Stimulated activated CD8-positive, alpha-beta memory T cell treated with anti-CD3 and anti-CD28 coated beads, Interleukin-4, amount 100 ng/mL, for 4 hours (primary cell): ENCODE data around the gene TAL1.

Experiments
- DNase-seq, 2 donors: peaks; one replicate each; pipeline ENCODE4 v3.0.0-alpha.2; 2020; ENCODE audit warnings: low read depth in 2 of 2, low spot score in 1 of 2

Gene TAL1

DNA sequence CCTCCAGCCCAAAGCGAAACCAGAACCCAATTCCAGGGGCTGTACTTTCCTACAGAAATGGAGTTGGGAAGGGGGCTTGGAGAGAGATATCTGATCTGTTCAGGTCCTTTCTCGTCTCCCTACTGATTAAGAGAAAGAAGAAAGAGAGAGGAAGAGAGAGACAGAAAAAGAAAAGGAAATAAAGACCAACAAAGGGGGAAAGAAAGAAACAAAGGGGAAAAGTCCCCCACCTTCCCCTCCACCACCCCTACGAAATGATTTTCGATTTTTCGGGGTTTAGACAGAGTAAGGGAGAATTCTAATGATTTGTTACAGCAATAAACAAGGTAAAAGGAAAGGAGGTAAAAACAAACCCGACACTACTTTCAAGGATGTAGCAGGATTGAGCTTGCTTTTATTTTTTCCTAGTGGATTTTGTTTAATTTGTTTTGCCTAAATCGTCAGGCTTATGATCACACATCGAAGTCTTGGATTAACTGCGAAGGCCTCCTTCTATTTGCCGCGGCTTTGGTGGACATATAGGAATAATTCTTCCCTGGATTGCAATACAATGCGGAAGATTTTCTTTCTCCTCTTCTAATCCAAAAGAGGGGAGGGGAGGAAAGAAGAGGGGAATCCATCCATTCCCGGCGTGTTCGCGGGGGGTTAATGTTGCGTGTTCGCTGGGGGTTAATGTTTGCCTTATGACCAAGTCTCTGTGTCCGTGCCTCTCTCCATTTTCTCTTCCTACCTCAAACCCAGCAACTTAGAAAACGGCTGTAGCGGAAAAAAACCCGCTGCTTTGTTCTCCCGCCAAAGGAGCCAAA is 1.9 kb downstream of the TAL1 start:
- no peak for DNase-seq

DNA sequence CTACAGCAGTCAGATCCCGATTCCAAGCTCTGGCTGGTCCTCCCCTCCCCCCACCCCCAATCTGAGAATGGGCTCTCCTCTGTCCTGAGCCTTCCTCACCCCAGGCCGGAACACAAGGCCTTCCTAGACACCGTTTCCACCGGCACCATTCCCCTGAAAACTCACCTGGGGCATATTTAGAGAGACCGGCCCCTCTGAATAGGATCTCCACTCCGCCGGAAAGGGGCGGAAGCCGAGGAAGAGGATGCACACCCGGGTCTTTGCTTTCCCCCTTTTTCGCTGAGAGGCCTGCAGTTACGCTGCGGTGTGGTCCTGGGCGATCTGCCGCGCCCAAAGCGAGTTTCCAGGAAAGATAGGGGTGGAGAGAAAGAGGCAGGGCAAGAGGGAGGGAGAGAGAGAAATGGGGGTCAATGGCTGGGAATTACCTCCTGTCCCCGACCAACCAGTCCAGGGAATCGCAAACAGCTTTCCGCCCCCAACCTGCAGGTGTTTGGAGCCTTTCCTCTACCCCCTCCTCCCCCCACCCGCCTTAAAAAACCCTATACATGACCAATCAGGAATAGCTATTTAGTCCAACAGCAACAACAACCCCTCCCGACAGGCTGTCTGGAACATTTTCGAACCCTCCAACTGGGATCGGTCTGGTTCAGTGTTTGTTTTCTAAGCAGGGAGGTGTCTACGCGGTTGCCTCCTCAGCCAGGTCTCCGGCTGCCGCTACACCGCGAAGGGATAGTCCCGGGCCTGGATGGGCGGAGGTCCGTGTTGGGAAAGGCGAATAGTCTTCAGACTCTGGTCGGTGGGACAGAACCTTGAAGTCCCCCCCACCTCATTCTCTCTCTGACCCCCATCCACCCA is 2.8 kb downstream of the TAL1 start:
- DNase-seq, result no peak

DNA sequence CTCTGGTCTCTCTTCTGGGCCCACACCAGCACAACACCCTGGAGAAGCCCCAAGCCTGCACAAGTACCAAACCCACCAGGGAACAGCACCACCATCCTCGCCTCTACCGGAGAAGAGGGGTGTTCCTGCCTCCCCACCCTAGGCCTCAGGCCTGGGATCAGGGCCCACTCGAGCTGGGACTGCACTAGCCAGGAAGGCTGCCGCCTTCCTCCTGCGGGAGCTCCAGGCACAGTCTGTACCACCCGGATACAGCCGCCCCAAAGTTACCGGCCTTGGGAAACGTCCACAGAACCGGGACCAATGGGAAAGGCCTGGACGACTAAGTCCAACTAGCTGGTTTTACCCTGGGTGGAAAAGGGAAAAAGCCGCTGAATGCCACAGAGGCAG is 3.4 kb downstream of the TAL1 start:
- DNase-seq, result no peak

DNA sequence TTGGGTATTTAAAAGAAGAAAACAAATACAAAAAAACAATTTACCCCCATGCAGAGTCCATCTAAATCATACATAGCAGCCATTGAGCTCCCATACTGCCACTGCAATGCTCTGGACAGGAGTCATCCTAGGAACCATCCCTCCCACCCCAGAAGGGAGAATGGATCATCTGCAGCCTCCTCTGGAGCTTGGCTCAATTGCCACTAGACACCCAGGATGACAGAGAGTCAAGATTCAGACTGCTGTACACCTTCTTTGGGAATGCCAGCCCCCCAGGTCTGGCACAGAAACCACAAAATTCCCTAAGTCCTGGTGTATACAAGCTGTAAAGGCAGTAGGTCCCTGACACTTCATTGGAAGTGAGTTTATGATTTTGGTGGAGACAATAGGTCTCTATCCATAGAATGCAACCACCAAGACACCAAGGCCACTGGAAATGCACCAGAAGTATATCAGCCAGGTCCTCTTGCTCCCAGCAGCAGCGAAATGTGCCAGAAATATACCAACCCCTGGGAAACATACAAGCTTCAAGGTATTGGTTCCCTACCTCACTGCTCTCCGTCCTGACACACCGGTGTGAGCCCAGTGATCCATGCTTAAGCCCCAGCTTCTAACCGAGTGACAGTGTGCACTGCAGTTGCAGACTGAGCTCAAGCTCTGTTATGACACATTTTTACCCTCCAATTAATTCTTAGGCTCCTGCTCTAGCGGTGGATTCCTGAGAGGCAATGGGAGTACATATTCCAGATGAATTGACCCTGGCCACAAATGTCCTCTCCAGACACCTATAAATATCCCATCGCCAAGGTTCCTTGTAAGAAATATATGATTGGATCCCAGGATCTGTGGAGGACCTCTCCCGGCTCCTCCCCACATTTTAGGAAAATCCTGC is 4.4 kb downstream of the TAL1 start:
- DNase-seq, result no peak

DNA sequence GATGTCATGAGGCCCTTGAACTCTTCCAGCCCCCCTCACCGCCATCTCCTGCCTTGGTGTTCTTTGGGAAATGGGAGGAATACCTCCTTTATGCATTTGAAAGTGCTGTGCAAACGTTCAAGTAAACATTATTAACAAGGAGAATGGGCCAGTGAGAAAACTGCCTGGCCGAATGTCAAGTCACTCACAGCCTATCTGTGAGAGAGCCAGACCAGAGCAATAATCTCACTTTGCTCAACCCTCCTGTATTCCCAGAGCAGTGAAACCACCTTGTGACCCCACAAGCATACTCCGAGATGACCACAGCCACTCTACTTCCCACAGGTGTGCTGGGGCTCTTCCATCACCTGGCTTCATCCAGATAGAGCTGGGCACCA is 5.2 kb downstream of the TAL1 start:
- no peak for DNase-seq

DNA sequence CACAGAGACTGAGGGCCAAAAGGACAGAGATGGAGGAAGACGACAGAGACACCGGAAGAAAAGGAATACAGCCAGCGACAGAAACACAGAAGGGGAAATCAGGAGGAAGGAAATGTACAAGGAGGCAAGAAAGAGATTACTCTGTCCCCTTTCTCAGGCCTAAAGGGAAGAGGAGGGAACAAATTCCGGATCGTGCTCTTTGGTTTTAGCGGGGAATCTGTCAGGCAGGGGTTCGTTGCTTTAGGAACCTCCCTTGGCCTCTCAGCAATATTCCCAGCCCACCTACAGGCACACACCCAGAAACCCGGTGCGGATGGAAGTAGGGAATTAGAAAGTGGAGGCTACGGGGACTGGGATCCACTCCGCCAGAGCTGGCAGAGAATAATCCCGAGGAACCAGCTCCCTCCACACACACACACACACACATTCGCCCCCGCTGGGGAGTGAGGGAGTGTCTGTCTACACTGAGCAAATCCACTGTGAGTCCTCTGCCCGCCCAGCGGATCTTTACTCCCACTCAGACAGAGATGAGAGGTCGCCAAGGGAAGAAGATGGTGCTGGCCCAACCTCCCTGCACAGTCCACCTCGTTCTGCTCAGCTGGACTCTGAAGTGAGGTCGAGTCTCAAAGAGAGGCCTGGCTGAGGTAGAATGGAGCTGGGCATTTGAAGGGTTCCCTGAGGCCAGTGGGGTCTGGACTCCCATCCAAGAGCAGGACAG is 5.7 kb downstream of the TAL1 start:
- no peak for DNase-seq

DNA sequence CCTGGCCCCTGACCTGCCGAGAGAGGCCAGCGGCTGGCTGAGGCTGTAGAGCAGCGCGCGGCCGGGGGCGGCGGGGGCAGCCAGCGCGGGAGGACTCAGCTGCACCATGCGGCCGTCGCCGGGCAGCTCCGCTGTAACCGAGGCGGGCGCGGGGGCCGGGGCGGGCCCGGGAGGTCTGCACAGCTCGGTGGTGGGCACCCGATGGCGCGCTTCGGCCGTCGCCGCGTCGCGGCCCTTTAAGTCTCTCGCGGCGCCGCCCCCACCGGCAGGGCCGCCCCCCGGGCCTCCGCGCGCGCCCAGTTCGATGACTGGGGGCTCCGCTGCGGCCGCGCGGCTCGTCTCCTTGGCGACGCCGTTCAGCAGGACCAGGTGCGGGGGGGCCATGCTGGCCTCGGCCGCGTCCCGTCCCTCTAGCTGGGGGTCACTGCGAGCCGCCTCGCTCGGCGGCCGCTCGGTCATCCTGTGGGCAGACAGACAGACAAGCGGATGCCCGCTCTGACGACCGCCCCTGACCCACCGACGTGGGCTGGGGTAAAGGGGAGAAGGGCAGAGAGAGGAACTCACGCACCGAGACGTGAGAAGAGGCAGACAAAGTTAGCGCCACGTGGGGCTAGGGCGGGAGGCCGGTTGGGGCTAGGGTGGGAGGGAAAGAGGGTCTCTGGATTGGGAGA is 6.5 kb downstream of the TAL1 start:
- DNase-seq, result no peak

DNA sequence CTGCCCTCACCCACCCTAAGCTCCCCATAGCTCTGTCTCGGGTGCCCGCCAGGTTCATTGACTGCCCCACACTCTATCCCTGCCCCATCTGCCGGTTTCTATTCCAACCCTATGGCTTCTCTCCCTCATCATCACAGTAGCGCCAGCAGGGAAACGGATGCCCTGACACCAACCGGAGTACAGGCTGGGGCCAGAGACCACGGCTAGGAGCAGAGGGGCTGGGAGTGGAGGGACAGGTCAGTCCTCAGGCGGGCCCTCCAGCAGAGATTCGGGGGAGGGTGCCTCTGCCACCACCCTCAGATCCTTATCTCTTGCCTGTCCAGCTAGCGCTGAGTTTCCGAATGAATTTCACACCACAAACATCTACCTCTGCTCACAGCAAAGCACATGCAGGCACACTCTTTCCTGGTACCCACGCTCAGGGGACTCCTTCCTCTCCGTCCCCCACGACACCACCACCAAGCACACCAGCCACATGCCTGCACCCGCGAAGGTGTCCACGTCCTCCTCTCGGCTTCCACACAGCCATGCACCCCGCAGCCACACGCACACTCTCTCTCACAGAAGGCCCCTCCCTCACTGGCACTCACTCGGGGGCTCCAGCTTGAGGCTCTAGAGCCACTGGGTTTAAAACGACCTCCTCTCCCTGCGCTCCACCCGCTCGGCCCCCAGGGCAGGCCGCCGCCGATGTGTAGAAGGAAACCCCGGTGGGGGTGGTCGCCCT is 7.2 kb downstream of the TAL1 start:
- DNase-seq, result no peak

DNA sequence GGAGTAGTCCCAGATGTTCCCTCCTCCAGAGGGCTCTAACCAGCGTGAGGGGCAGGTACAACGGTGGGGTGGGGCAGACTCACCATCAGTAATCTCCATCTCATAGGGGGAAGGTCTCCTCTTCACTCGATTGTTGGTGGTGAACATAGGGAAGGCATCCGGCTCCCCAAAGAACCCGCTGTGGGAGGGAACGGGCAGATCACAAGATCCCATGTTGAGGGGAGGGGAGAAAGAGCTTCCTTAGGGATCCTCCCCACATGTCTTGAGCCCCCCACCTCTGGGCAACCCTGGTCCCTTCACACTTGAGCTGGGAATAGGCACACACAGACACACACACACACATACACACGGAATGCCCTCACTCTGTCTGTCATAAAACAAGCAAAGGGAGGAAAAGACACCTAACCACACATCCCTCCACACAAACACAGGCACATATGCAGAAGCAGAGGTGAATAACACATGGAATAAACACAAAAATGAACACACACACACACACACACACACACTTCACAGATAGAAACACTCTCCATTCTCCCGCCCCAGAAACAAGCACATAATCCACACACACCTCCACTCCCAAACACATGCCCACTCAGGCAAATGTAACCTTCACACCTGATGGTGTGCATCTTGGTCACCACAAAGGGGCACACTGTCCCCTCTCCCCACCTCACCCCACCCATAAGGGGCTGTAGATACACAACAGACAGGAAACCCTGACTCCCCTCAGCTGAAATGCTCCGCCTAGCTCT is 7.9 kb downstream of the TAL1 start:
- DNase-seq, result no peak

DNA sequence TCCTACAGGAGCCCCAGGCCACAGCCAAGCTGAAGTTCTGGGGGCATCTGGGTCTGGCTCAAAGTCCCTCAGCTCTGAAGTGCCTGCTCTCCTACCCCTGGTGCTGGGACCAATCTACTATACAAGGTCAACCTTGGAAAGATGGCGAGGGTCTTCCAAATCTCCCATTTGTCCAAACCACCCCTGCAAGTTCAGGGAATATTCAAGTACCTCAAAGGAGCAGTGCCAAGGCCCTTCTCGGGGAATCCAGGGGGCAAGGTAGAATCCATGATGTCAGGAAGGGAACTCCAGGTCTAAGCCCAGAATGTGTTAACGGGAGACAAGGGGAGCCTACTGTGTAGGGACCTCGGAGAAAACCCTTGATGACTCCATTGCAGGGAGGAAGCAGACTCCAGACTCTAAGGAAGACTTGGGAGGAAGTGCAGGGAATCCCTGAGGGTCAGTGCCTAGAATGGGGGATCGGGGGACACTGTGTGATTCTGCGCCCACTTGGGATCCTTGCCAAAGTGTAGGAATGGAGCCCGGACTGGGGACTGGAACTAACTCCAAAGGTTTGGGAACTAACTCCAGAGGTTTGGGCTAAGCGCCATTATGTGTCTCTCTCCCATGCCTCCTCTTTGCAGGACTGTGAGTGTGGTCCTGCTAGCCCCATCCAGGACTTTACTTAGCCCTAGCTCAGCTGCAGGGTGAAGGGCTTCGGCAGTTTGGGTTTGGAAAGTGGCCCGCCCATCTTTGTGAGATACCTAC is 8.7 kb downstream of the TAL1 start:
- DNase-seq, result no peak

DNA sequence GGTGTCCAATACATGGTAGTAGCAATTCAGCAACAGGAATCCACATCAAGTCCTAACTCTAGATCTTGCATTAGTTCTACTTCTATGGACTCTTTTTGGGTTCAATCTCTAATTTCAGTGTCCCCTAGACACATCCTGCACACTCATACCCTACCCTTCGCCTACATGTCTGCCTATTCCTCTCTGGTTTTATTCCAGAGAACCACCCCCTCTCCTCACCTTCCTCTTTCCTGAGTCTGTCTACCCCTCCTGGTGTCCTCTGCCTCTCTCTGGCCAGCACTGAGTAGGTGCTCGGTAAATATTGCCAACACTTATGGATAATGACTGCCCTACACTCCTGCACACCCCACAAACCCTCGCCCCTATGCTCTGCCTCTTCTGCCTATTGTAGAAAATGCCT is 9.5 kb downstream of the TAL1 start:
- DNase-seq, result no peak

DNA sequence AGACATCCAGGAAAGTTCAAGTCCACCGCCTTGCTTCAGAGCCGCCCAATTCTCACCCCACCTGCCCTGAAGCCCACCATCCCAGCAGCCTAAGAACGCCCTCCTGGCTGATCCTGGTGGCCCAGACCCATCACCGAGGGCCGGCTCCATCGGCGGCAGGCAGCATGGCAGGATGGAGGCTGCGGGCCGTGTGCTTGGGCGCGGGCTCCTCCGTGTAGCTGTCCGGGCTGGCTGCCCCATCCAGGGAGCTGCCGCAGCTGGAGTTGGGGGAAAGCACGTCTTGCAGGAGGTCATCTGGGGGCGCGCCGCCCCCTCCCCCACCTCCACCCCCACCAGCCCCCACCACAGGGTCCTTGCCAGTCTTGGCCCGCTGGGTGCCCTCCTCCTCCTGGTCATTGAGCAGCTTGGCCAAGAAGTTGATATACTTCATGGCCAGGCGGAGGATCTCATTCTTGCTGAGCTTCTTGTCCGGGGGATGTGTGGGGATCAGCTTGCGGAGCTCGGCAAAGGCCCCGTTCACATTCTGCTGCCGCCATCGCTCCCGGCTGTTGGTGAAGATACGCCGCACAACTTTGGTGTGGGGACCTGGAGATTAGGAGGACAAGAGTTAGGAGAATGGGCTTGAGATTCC is 12.3 kb downstream of the TAL1 start:
- DNase-seq, result no peak

DNA sequence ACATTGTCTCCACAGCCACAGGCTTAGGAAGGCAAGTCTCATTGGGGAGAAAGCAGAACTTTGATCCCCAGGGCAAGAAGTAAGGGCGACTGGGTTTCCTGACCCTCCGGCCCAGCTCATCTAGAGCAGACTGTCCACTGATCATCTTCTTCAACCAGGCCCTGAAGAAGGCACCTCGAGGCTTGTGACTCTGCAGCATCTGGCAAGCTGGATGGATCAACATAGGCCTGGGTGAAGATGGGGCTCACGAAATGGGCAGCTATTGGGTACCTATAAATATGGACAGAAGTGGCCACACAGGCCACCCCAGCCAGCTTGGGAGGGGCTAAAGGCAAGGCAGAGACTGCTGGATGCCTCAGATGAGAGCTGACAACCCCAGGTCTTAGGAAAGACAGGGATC is 13.0 kb downstream of the TAL1 start:
- no peak for DNase-seq

DNA sequence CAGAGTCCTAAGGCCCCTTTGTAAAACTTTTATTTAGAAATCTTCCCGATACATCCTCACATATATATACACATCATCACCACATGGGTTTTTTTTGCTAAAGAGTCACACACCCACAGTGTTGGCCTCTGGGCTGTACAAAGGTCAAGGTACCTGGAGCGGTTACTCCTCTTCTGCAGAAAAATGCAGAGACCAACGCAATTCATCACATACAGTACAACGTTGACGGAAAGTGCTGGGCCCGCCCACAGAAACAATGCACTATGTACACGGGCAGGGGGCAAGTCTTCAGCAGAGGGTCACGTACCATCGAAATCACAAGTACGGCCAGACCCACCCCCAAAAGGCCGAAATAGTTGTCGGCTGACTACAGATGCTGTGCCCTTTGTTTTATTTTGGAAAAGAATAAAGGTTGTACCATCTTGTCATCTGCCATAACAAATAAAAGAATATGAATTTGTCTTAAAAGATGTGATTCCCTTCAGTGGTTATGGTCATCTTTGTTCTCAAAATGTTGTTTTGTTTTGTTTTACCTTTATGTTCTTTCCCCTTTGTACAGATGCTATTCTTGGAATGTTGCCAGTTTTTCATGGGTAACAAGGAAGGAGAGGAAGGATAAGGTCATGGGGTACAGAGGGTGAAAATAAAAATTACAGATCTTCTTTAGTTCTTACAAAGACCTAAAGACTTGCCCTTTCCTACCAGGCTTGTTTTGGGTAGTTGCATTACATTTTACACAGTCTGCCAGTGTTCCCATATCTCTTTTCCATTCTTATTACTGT is 15.6 kb downstream of the TAL1 start:
- no peak for DNase-seq

DNA sequence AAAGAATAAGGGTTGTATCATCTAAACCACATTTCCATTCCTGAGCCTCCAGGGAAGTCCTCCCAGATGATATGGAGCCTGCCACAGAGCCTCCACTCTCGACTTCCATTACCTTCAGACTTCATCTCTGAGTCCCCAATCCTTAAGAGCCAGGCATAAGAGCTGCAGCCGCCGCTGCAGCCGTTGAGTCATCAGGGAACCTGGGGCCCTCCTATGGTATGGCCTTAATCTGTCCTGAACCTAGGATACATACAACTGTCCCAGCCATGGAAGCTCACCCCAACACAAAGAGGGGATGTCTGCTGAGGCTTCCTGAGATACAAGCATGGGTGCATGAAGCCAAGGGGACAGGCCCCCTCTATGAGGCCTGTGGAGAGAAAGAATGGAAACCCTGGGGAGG is 16.3 kb downstream of the TAL1 start:
- no peak for DNase-seq

DNA sequence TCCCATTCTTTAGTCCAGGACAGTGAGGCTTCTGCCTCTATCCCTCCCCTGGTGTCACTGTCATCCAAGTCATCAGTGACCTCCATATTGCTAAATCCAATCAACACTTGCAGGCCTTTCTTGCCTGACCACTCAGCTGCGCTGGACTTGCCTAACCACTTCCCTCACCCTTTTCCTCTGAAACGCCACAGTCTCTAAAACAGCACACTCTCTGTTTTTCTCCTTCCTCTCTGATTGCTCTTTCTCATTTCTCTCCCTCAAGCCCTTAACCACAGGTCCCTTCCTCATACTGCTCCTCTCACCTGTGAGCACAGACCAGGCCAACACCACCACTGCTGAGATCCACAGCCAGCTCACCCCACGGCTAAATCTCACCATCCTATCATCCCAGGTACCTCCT is 17.5 kb downstream of the TAL1 start:
- no peak for DNase-seq
